ENCODE data around the gene CARD10. TPM values are rescaled to one million over a fixed set of nuclear protein-coding genes. Genes with fewer than 3 reads are reported as not detected.

CARD10 gene
- total RNA-seq, 1 donor from 2014 or later = 47.9 TPM

DNA sequence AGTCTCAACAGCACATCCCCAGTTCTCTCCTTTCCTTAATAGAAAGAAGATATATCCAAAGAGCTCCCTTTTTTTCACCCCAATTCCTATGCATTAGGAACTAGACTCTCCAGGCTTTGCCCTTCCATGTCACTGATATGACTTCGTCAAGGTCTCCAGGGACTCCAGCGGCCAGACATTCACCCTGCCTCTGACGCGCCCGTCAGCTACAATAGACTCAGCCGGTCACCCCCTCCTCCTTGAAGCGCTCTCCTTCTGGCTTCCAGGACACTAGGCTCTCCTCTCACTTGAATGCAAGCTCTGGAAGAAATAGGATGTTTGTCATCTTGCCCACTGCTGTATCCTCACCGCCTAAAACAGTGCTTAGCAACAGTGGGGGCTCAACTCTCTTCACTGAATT is 77.1 kb downstream of the CARD10 start:
- no peak for DNase-seq (ENCODE audit: low read depth in 2 of 2)

DNA sequence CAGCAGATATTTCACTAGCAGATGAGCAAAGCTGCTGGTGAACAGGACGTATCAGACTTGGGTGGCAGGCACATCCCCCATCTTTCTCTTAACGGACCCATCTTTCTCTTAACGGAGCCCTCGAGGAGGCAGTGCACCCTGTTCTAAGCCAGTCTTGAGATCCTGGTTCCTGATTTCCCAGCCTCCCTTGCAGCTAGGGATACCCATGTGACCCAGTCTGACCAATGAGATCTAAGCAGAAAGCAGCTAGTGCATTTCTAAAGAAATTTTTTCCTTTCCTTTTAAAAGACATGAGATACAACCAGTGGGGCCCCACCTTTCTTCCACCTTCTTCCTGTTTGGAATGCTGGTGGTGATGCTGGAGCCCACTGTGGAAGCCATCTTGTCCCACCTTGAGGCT is 78.3 kb downstream of the CARD10 start:
- DNase-seq (ENCODE audit: low read depth in 2 of 2) = no peak

Other genes with a start within 250 kb of the CARD10 start
- 0.13 TPM in 2 replicates for gene CYTH4, start 236.9 kb downstream of the CARD10 start, total RNA-seq
- gene ELFN2, start 91.9 kb downstream of the CARD10 start, total RNA-seq = under 0.01 TPM in 2 replicates
- 97.7 and 197 TPM in 2 replicates for gene MFNG, start 33.0 kb downstream of the CARD10 start, total RNA-seq
- 6.8 and 14.8 TPM in 2 replicates for gene CDC42EP1, start 41.1 kb upstream of the CARD10 start, total RNA-seq
- gene LGALS2, start 60.7 kb upstream of the CARD10 start, total RNA-seq = not detected in 2 replicates
- gene GGA1, start 89.4 kb upstream of the CARD10 start, total RNA-seq = 42.0 and 62.8 TPM in 2 replicates
- 0.89 and 1.3 TPM in 2 replicates for gene SH3BP1, start 120.3 kb upstream of the CARD10 start, total RNA-seq
- gene PDXP, start 139.3 kb upstream of the CARD10 start, total RNA-seq = 6.7 and 9.2 TPM in 2 replicates
- gene LGALS1, start 156.2 kb upstream of the CARD10 start, total RNA-seq = 3,435 and 6,925 TPM in 2 replicates
- gene NOL12, start 166.9 kb upstream of the CARD10 start, total RNA-seq = 15.9 and 17.6 TPM in 2 replicates
- gene TRIOBP, start 177.6 kb upstream of the CARD10 start, total RNA-seq = 95.9 and 142 TPM in 2 replicates